ENCODE results near the gene DAAM2. TPM values are rescaled to one million over a fixed set of nuclear protein-coding genes. Genes with fewer than 3 reads are reported as not detected.

The DAAM2 gene
- total RNA-seq, result not detected in 2 replicates

GRCh38 chr6:39791850-39792539 is at the start of gene DAAM2:
TSS of gene DAAM2 (plus strand) at chr6:39792376. CDS start at chr6:39856303, 63,927 bp downstream.
- intact Hi-C loops (cut with micrococcal nuclease), result no loop called here

GRCh38 chr6:39746795-39747194 is 45.4 kb upstream of the DAAM2 start:
- intact Hi-C loops (cut with micrococcal nuclease), result no loop called here

GRCh38 chr6:39752835-39753724 is 39.1 kb upstream of the DAAM2 start:
- intact Hi-C loops (cut with micrococcal nuclease), result no loop called here

GRCh38 chr6:39753725-39754045 is 38.5 kb upstream of the DAAM2 start:
- intact Hi-C loops (cut with micrococcal nuclease), result no loop called here

- intact Hi-C loops (cut with micrococcal nuclease), result no loop called here
Observed at GRCh38 chr6:39754514-39755115, 37.6 kb upstream of the DAAM2 start.

GRCh38 chr6:39755231-39755630 is 36.9 kb upstream of the DAAM2 start:
- intact Hi-C loops (cut with micrococcal nuclease), result no loop called here

- intact Hi-C loops (cut with micrococcal nuclease), result no loop called here
Observed at GRCh38 chr6:39756582-39756981, 35.6 kb upstream of the DAAM2 start.

GRCh38 chr6:39758905-39759605 is 33.1 kb upstream of the DAAM2 start:
- intact Hi-C loops (cut with micrococcal nuclease), result no loop called here

- intact Hi-C loops (cut with micrococcal nuclease), result no loop called here
Observed at GRCh38 chr6:39760226-39760952, 31.8 kb upstream of the DAAM2 start.

- intact Hi-C loops (cut with micrococcal nuclease), result no loop called here
Observed at GRCh38 chr6:39765508-39766065, 26.6 kb upstream of the DAAM2 start.

- intact Hi-C loops (cut with micrococcal nuclease), result no loop called here
Observed at GRCh38 chr6:39769012-39769411, 23.2 kb upstream of the DAAM2 start.

GRCh38 chr6:39770446-39770845 is 21.7 kb upstream of the DAAM2 start:
- intact Hi-C loops (cut with micrococcal nuclease), result no loop called here

- intact Hi-C loops (cut with micrococcal nuclease), result no loop called here
Observed at GRCh38 chr6:39772559-39773273, 19.5 kb upstream of the DAAM2 start.

GRCh38 chr6:39773782-39774181 is 18.4 kb upstream of the DAAM2 start:
- intact Hi-C loops (cut with micrococcal nuclease), result no loop called here

GRCh38 chr6:39776581-39776980 is 15.6 kb upstream of the DAAM2 start:
- intact Hi-C loops (cut with micrococcal nuclease), result no loop called here

GRCh38 chr6:39777218-39777617 is 15.0 kb upstream of the DAAM2 start:
- intact Hi-C loops (cut with micrococcal nuclease), result no loop called here

- intact Hi-C loops (cut with micrococcal nuclease), result no loop called here
Observed at GRCh38 chr6:39777661-39778060, 14.5 kb upstream of the DAAM2 start.

- intact Hi-C loops (cut with micrococcal nuclease), result no loop called here
Observed at GRCh38 chr6:39778581-39779255, 13.5 kb upstream of the DAAM2 start.

GRCh38 chr6:39785281-39785680 is 6.9 kb upstream of the DAAM2 start:
- intact Hi-C loops (cut with micrococcal nuclease), result no loop called here
